ENCODE measurements around the gene CRYL1.

The CRYL1 gene

DNA sequence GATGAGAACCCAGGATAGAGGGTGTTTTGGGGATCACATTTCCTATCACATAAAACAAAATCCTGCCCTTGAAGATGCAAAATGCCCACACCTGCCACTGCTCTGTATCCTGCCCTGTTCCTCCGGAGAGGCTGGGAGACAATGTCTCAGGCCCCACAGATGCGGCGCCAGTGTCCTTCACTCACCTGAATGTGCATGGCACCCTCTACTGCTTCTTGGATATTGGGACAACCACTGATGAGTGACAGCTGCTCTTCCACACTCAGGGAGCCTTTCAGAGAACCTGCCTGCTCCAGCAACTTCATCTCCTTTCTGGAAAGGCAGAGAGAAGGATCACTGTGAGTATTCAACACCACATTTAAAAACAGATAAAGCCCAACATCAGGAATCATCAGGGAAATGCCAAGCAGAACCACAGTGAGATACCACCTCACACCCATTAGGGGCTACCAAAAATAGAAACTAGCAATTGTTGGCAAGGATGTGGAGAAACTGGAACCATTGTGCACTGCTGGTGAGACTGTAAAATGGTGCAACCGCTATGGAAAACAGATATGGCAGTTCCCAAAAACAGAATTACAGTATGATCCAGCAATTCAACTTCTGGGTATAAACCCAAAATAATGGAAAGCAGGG, 36.4 kb downstream of the CRYL1 start:
- peak; percentile 72 for DNase-seq

DNA sequence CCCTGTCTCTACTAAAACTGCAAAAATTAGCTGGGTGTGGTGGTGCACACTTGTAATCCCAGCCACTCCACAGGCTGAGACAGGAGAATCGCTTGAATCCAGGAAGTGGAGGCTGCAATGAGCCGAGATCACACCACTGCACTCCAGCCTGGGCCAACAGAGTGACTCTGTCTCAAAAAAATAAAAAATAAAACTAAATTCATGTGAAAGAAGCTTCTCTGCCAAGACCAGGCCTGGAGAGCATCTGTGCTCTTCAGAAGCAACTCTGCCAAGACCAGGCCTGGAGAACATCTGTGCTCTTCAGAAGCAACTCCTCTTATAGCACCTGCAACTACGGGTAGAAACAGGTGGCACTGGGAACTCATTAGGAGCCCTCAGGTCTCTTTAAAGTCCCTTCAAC, 37.7 kb downstream of the CRYL1 start:
- DNase-seq = no peak

DNA sequence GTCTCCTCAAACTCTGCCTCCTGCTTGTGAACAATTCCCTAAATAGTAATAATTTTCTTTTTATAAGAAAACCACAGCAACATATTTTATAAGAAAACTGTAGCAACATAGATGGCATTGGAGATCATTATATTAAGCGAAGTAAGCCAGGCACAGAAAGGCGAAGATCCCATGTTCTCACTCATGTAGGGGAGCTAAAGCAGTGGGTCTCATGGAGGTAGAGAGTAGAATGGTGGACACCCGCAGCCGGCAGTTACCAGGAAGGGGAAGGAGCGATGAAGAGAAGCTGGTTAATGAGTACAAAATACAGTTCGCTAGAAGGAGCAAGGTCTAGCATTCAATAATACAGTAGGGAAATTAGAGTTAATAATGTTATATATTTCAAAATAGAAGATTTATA, 42.9 kb downstream of the CRYL1 start:
- no peak for DNase-seq

- no peak for DNase-seq
These were observed 43.3 kb downstream of the CRYL1 start for GRCh38 chr13:20482275-20482761.

- no peak for DNase-seq
These were observed 48.3 kb downstream of the CRYL1 start for GRCh38 chr13:20477394-20477793.

GRCh38 chr13:20475927-20476691, 49.5 kb downstream of the CRYL1 start:
- DNase-seq = peak; percentile 68

GRCh38 chr13:20474515-20474914, 51.1 kb downstream of the CRYL1 start:
- no peak for DNase-seq

- DNase-seq = no peak
These were observed 51.8 kb downstream of the CRYL1 start for GRCh38 chr13:20473888-20474287.

- DNase-seq = no peak
These were observed 52.5 kb downstream of the CRYL1 start for GRCh38 chr13:20473139-20473538.

GRCh38 chr13:20472531-20472930, 53.1 kb downstream of the CRYL1 start:
- DNase-seq = no peak

GRCh38 chr13:20470136-20470535, 55.5 kb downstream of the CRYL1 start:
- no peak for DNase-seq

- no peak for DNase-seq
These were observed 59.3 kb downstream of the CRYL1 start for GRCh38 chr13:20466371-20466770.

DNA sequence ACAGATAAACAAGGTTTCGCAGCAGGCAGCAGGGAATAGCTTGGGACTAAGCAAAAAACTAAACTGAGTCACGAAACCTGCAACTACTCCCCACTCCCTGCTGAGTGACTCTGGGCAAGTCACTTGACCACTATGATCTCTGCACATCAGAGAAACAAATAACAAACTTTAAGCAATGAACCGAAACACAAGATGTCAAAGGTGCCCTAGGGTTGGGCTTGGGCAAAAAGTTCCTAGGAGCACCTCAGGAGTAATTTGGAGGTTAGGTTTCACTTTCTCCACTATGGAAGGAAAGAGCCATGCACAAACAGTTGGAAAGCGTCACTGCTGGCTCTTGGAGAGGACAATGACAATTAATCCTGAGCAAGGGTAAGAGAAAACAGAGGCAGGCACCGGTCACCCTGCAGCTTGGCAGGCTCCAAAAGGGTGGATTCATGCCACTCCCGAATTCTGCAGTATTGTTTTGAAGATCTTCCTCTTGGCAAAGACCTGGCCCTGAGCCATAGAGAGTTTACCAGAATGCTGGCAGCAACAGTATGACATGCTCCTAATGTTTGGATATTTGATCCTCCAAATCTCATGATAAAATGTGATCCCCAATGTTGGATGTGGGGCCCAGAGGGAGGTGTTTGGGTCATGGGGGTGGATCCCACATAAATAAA, 60.3 kb downstream of the CRYL1 start:
- no peak for DNase-seq

DNA sequence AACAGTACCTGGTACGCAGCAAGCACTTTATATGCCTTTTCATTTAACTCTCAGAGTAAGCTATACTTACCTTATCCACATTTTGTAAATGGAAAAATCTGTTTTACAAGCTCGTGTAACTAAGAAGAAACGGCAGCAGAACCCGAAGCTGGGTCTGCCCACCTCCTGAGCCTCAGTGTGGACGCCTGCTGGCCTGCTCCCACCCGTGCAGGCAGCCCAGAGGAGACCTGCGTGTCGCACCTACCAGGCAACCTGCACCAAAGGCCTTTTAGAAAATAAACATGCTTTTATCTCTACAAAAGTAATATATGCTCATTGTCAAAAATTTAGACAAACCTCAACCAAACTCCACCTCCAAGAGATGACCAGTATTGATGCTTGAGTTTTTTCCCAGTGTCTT, 62.7 kb downstream of the CRYL1 start:
- no peak for DNase-seq

- DNase-seq = no peak
These were observed 63.1 kb downstream of the CRYL1 start for GRCh38 chr13:20462533-20462915.

DNA sequence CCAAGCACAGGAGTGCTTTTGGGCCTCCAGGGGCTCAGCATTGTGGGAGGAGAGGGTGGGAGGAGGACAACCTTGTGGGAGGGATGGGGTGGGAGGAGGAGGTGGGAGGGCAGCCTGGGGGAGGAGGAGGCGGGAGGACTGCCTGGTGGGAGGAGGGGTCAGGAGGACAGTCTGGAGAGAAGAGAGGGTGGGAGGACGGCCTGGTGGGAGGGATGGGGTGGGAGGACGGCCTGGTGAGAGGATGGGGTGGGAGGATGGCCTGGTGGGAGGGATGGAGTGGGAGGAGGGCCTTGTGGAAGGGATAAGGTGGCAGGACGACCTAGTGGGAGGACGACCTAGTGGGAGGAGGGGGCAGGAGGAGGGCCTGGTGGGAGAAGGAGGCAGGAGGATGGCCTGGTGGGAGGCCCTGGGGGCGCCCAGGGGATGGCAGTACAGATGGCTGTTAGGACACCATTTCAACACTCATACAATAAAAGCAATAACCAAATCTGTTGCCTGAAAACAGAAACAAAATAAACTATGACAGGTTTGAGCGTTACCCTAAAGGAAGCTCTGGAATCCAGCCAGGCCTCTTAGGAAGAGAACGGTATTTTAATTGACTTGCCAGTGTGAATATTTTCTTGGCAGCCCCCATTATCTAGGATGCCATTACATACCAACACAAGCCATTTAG, 63.7 kb downstream of the CRYL1 start:
- no peak for DNase-seq

DNA sequence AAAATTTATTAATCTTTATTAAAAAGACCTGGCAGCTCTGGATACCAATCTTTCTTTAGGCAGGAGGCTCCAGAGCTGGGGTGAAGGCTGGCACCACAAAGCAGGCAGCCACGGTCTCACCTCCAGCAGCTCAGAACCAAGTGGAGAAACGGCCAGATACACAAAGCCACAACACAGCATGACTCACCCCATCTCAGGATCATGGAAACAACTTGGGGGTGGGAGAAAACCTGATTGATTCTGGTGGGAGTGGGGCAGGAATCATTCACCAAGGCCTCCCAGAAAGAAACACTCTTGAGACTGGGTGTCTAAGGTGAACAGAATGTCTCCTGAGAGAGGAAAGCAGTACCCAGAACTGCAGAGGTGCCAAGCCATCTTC, 64.2 kb downstream of the CRYL1 start:
- DNase-seq = no peak

DNA sequence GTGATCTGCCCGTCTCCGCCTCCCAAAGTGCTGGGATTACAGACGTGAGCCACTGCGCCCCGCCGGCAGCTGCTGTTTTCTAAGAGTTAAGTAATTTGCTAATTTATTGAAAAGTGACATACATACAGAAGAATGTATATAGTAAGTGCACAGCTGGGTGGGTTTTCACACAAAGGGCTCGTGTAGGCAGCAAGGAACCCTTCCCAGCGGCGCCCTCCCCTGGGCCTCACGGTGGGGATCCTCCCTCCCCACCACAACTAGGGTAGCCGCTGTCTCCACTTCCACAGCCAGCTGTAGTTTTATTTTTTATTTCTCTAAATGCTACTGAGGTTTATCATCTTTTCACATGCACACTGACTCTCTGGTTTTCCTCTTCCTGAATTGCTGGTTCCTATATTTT, 64.9 kb downstream of the CRYL1 start:
- DNase-seq = no peak

DNA sequence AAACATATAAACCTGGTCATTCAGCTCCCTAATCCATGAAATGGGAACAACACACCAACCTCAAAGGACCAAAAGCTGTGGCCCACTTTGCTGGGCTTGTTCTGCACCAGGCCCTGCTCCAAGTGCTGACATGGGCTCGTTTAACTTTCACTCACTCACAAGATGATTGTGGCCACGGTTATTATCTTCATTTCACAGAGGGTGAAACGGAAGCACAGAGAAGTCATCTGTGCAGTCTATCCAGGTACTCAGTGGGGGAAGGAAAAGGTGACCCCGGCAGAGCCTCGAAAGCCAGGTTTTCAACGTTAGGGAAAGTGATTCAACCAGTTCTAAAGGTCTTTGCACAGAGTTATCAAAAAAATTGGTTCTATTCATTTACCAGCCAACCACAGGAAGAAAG, 68.0 kb downstream of the CRYL1 start:
- DNase-seq = no peak

DNA sequence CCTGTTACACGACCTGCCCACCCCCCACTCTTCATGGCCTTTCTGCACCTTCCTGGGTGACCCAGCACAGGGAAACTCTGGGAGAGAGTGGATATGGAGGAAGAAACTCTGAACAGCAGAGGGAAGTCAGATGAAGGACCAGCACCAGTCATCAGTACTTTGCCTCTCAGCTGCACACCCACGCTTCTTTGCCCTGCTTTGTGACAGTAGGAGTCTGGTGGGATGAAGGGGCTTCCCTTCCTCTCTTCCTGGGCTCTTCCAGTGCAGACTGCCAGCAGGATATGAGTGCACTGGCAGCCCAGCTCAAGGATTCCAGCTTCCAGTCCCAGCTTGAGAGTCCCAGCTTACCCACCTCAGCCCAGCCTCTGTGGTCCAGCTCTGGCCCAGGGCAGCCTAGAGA, 68.9 kb downstream of the CRYL1 start:
- no peak for DNase-seq

GRCh38 chr13:20451397-20451796, 74.3 kb downstream of the CRYL1 start:
- DNase-seq = no peak

GRCh38 chr13:20448470-20448869, 77.2 kb downstream of the CRYL1 start:
- DNase-seq = no peak

GRCh38 chr13:20446900-20447299, 78.8 kb downstream of the CRYL1 start:
- no peak for DNase-seq

- DNase-seq = no peak
These were observed 79.3 kb downstream of the CRYL1 start for GRCh38 chr13:20446405-20446804.

Measured in RPMI8226 (cell line).